ENCODE data around the gene INCA1.

GRCh38 chr17:5020502-5021023 lies 23.2 kb upstream of the INCA1 start:
- TF ChIP-seq CTCF (conservative IDR thresholded peaks at IDR 0.05; ENCODE audit: low read length) (no peak), EZH2phosphoT487 (IDR thresholded peaks at IDR 0.05; ENCODE audit: borderline replicate concordance, low read depth, low read length) (no peak)

Data from OCI-LY7 (cell line).